HG02623 (cell line): ENCODE measurements around the gene CLDN17.

Experiments
- ATAC-seq: cut with Tn5 transposase; IDR thresholded peaks from one replicate; pipeline ENCODE4 v1.9.1; 2021; ENCODE audit warnings: moderate library complexity; ENCODE audit not compliant: unreplicated experiment

The CLDN17 gene

GRCh38 chr21:30166705-30167104 lies at the start of gene CLDN17:
CLDN17 (minus strand) TSS chr21:30166805; CDS start chr21:30166617, 188 bp downstream.
- no peak for ATAC-seq

GRCh38 chr21:30216041-30216723 lies 49.6 kb upstream of the CLDN17 start, which contains the start of gene CLDN8:
CLDN8 (minus strand) TSS chr21:30216097; CDS start chr21:30215925, 172 bp downstream.
- no peak for ATAC-seq

- no peak for ATAC-seq
These were observed 44.5 kb upstream of the CLDN17 start for GRCh38 chr21:30211071-30211470.

GRCh38 chr21:30209601-30210000 lies 43.0 kb upstream of the CLDN17 start:
- ATAC-seq, result no peak

- ATAC-seq, result no peak
These were observed 40.6 kb upstream of the CLDN17 start for GRCh38 chr21:30207252-30207579.

GRCh38 chr21:30206551-30207251 lies 40.1 kb upstream of the CLDN17 start:
- ATAC-seq, result no peak

GRCh38 chr21:30200000-30200399 lies 33.4 kb upstream of the CLDN17 start:
- no peak for ATAC-seq

- peak; percentile 60 for ATAC-seq
These were observed 28.2 kb upstream of the CLDN17 start for GRCh38 chr21:30194701-30195299.

- ATAC-seq, result no peak
These were observed 26.6 kb upstream of the CLDN17 start for GRCh38 chr21:30193201-30193600.

GRCh38 chr21:30190554-30190953 lies 23.9 kb upstream of the CLDN17 start:
- ATAC-seq, result no peak

- ATAC-seq, result no peak
These were observed 23.2 kb upstream of the CLDN17 start for GRCh38 chr21:30189773-30190172.

GRCh38 chr21:30186242-30186641 lies 19.6 kb upstream of the CLDN17 start:
- no peak for ATAC-seq

- no peak for ATAC-seq
These were observed 1.5 kb upstream of the CLDN17 start for GRCh38 chr21:30168086-30168485.

GRCh38 chr21:30166171-30166570 lies 434 bp downstream of the CLDN17 start:
- ATAC-seq, result no peak

GRCh38 chr21:30164796-30165195 lies 1.8 kb downstream of the CLDN17 start:
- ATAC-seq, result no peak

GRCh38 chr21:30153697-30154340 lies 12.8 kb downstream of the CLDN17 start:
- ATAC-seq, result no peak

- no peak for ATAC-seq
These were observed 13.8 kb downstream of the CLDN17 start for GRCh38 chr21:30152792-30153191.

GRCh38 chr21:30148906-30149305 lies 17.7 kb downstream of the CLDN17 start:
- ATAC-seq, result no peak

GRCh38 chr21:30146558-30147282 lies 19.9 kb downstream of the CLDN17 start:
- ATAC-seq, result no peak

- no peak for ATAC-seq
These were observed 28.1 kb downstream of the CLDN17 start for GRCh38 chr21:30138483-30138882.

GRCh38 chr21:30129246-30129645 lies 37.4 kb downstream of the CLDN17 start:
- no peak for ATAC-seq
